Stimulated activated CD4-positive, alpha-beta T cell treated with anti-CD3 and anti-CD28 coated beads, Interleukin-1b, Interleukin-23, amount 100 ng/mL, for 4 hours (primary cell): Measurements from ENCODE around the gene NAALADL2.
"Not testable (repeated sequence)": the region's sequence is repeated elsewhere in the genome, so short reads cannot be mapped to it uniquely, and the experiment has no call there.

Source experiments
- DNase-seq, 2 donors: peaks; one replicate each; pipeline ENCODE4 v3.0.0-alpha.2; 2020; ENCODE audit warnings: low read depth in 2 of 2

Gene NAALADL2

GRCh38 chr3:175417426-175417825 is 558.3 kb downstream of the NAALADL2 start:
- no peak for DNase-seq

- no peak for DNase-seq
These were observed 562.8 kb downstream of the NAALADL2 start for GRCh38 chr3:175421902-175422301.

- DNase-seq, result no peak
These were observed 563.6 kb downstream of the NAALADL2 start for GRCh38 chr3:175422744-175423143.

- DNase-seq, result not testable (repeated sequence)
These were observed 564.7 kb downstream of the NAALADL2 start for GRCh38 chr3:175423848-175424247.

- DNase-seq, result no peak
These were observed 567.7 kb downstream of the NAALADL2 start for GRCh38 chr3:175426805-175427204.

- DNase-seq, result no peak
These were observed 569.3 kb downstream of the NAALADL2 start for GRCh38 chr3:175428466-175428865.

- no peak for DNase-seq
These were observed 572.0 kb downstream of the NAALADL2 start for GRCh38 chr3:175430983-175431773.

- no peak for DNase-seq
These were observed 573.4 kb downstream of the NAALADL2 start for GRCh38 chr3:175432376-175433025.

GRCh38 chr3:175433026-175433674 is 574.0 kb downstream of the NAALADL2 start:
- no peak for DNase-seq

GRCh38 chr3:175434561-175434960 is 575.4 kb downstream of the NAALADL2 start:
- no peak for DNase-seq

GRCh38 chr3:175443682-175444081 is 584.5 kb downstream of the NAALADL2 start:
- no peak for DNase-seq

GRCh38 chr3:175445741-175446140 is 586.6 kb downstream of the NAALADL2 start:
- DNase-seq, result no peak

GRCh38 chr3:175447521-175447920 is 588.4 kb downstream of the NAALADL2 start:
- DNase-seq, result no peak

GRCh38 chr3:175453361-175453760 is 594.2 kb downstream of the NAALADL2 start:
- DNase-seq, result no peak

GRCh38 chr3:175456466-175456865 is 597.3 kb downstream of the NAALADL2 start:
- no peak for DNase-seq

GRCh38 chr3:175457301-175457700 is 598.2 kb downstream of the NAALADL2 start:
- no peak for DNase-seq

- not testable (repeated sequence) for DNase-seq
These were observed 601.8 kb downstream of the NAALADL2 start for GRCh38 chr3:175460849-175461399.

- DNase-seq, result no peak
These were observed 605.2 kb downstream of the NAALADL2 start for GRCh38 chr3:175464362-175464761.

GRCh38 chr3:175469124-175469523 is 610.0 kb downstream of the NAALADL2 start:
- DNase-seq, result no peak

GRCh38 chr3:175475765-175476164 is 616.6 kb downstream of the NAALADL2 start:
- DNase-seq, result no peak

- DNase-seq, result no peak
These were observed 617.4 kb downstream of the NAALADL2 start for GRCh38 chr3:175476489-175476888.

- no peak for DNase-seq
These were observed 618.6 kb downstream of the NAALADL2 start for GRCh38 chr3:175477651-175478224.
